Measurements from ENCODE around the gene DIAPH2. TPM values are rescaled to one million over a fixed set of nuclear protein-coding genes. Genes with fewer than 3 reads are reported as not detected.

DIAPH2 gene
- total RNA-seq, 1 donor from 2014 or later: 37.6 TPM

DNA sequence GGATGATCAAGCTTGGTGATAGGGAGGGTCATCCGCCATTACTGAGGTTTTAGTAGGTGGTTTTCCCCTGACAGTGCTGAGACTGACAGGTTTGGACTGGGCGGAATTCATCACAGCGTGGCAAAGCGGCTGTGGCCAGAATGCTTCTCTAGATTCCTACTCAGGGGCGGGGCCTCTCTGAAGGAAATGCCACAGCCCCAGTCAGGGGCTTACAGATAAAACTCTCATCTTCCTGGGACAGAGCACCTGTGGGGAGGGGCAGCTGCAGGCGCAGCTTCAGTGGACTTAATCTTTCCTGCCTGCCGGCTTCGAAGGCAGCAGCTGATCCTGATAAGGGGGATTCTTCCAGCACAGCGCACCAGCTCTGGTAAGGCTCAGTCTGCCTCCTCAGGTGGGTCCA lies 515.8 kb downstream of the DIAPH2 start:
- DNase-seq: no peak

DNA sequence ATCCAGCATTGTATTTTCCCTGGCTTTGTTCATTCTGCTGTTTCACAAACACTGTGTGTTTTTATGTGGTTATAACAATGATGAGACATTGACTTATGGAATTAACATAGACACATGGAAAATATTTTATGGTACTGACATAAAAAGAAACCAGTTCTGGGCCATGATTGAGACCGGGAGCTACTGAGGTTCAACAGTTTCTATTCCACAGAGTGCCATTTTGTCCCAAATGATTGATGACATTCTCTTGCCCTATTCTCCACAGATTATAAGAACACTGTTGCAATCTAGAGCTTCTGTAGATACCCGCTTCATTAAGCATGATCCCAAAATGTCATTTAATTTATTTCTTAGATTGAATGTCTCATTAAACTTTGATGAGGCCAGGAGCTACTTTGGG lies 525.9 kb downstream of the DIAPH2 start:
- no peak for DNase-seq

DNA sequence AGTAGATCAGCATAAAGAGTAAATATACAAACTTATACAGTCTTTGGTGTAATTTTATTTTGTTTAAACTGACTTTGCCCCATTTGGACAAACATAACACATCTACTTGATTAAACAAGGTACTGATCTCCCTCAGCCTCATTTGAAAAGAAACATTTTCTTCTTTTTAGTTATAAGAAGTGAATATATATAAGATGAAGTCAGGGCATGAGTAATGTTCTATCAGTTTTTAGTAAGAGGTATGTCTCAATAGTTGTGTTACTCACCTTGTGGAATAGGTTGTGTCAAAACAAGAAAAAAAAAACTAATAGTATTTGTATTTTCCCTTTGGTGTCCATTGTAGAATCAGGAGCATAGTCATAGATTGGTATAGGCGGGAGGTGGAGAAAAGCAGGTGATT lies 526.4 kb downstream of the DIAPH2 start:
- DNase-seq: no peak

DNA sequence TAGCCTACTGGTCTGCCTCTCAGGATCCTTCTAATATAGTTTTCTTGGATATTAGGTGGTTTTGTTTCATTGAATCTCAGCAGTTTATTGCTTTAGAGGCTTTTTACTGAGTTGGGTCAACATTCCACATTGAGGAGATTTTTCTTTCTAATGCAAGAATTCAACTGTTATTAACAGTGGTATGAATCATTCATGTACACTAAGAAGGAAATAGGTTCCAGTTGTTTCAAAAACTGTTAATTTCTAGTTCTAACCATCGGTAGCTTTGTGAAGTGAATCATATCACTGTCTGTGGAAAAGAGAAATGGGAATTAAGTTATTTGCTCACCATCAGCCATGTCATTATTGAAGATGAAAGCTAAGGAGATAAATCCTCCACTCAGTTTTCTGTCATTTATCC lies 530.5 kb downstream of the DIAPH2 start:
- no peak for DNase-seq

DNA sequence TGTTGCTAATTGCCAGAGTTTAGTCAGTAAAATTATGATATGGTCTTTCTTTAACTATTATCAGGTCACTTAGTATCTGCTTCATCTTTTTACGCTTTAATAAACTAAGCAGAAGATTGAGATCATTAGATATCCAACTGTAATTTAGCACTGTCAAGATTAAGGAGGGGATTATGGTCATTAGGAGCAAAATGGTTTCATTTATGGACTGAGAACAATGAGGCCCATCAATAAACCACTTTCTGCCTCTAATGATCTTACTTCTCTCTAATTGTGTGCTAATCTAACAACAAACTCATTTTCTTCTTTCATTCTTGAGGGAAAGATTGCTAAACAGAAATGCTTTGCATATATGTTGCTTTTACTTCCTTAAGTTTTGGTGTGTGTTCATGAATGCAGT lies 539.5 kb downstream of the DIAPH2 start:
- no peak for DNase-seq

DNA sequence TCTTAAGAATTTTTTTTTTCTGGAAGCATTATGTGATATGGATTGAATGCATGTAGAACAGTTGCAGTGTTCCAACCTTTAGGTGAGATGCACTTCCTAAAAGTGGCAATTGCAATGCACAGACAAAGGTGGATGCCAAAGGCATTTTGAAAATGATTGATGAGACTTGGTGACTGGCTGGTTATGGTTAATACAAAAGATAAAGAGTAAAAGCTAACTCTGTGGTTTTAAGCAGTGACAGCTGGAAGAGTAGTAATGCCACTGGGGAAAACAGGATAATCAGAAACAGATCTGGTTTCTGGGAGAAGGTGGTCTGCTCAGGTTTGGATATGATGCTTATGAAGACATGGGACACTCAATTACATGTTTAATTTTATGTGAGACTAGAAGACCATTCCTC lies 544.7 kb downstream of the DIAPH2 start:
- no peak for DNase-seq

DNA sequence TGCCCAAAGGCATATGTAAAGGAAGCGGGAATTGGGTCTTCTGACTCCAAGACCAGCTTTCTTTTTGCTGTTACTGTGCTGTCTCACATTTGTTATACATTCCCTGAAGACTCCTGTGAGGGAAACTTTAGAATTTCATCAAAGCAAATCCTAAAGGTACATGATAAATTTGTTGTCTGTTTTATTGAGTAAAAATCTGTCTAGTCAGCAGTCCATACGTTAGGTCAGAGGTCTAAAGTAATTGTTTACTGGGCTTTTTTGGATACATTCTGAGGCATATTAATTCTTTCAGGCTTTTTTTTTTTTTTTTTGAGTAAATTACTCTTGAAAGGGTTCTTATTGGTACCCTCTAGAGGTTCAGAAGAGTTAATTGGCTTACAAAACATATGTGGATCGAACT lies 546.3 kb downstream of the DIAPH2 start:
- DNase-seq: no peak

DNA sequence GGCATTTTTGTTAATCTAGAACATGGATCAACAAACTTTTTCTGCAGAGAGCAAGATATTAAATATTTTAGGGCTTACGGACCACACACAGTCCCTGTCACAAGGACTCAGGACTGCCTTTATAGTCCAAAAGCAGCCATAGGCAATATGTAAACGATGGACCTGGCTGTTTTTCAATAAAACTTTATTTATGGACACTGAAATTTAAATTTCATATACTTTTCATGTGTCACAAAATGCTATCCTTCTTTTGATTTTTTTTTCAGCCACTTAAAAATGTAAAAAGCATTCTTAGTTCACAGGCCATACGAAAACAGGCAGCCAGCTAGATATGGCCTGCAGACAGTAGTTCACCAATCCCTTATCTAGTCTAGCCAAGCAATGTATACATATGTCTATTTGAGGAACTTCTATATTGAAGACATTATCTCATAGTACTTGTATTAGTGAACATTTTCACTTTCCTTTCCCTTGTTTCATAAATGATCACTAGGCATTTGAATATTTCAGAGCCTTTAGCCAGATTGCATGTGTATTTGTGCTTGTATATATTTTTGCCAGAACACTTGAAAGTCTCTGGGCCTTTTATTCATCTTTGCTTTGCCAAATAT lies 549.9 kb downstream of the DIAPH2 start:
- DNase-seq: no peak

DNA sequence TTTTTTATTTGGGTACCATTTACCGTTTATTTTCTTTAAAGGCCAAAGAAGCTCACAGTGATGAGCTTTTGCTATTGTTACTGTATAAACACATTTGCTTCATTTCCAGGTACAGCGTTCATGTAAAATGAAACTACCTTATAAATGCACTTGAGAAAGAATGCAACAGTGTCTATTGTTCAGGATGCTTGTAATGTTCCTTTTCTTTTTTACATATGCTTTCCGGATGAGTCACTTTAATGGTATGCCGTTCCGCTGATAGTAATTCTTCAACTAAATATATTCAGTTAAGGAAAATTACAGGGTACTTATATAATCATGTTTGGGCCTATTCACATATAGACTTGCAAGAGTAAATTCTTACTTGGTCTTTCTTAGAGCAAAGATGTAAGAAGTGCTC lies 554.0 kb downstream of the DIAPH2 start:
- DNase-seq: peak; percentile 72

DNA sequence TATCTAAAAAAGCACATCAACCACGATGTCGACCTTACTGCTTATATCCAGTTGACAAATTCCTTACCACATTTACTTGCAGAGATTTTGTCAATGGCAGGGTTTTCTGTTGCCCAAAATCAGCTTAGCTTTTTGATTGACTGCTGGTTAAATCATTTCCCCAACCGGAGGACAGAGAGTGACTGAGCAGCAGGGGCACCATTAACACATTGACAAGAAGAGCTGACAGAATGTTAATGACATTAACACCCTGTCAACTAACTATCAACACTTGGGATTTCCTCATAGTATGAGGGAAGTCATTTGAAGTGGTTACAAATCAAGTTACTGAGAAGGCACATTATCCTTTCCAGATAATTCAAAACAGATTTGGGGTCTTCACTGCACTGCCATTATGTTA lies 567.5 kb downstream of the DIAPH2 start:
- no peak for DNase-seq

DNA sequence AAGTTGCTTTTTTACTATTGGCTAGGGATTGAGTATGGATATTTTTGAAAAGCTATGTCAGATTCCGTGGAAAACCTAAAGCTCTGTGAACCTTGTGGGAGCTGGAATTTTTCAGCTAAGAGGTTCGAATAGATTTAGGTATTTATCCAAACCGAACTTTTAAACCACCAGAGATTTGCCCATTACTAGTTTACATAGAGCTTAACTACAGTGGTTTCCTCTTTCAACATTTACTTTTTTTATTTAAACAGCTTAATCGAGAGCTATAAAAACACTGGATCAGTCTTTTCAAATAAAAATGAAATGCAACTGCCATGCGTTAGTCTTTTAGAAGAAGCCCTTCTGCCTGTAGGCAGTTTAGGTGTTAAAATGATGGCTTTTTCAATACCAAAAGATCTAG lies 576.0 kb downstream of the DIAPH2 start:
- DNase-seq: no peak

DNA sequence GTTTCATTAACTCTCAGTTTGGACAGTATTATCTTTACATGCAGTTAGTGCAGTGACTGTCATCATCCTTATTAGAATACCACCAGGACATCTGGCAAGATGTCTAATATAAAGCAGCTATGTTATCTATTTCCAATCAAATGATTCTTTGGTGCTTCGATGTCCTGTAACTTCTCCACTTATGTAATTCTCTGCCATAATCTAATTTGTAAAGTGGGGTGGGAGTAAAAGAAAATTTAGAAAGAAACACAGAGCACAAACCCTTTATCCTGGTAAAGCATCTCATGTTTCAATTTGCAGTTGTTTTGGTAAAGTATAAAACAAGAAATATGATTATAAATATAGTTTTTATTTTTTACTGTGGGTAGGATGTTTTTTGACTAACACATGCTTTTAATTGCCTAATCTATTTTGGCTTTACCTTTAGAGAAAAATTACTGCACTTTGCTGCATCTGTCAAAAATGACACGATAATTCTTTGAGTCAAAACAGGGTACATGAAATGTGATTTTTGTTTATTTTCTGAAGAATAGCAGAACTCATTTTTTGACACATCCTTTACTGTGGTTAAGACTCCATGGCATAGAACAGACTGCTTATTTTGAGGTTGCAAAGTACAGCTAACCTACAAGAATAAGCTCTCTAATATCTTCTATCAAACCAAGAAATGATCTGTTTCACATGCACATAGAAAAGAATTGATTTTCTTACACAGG lies 581.9 kb downstream of the DIAPH2 start:
- DNase-seq: no peak

DNA sequence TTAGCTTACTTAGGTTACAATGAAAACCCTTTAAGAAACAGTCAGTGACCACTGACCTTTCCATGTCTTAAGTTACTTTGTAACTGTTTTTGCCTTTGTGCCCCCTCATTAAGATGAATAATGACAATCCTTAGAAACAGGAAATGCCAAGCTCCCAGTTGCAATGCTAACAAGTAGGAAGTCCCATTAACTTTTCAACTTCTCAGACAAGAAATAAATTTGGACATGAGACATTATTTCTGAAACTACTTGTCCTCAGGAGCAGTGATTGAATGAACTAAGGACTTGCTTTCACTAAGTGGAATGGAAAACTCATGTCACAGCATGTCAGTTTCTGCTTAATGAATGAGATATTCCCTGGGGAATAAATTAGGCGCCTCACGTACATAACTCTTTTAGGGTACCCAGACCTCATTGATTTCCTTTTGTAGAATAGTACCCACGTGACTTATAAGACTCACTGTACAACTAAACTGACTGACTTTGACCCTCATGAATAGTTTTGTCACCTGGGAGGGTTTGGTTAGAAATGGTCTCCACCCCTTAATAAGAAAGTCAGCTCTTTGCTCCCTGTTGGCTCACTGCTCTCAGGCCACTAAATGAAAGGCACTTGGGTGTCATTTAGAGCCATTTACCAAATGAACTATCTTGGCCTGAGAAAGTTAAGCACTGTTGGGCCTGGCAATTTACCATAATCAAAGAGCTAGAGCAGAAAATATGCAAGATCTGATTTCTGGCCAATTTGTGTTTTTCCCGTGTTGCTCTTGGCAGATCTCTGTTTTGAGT lies 582.9 kb downstream of the DIAPH2 start:
- DNase-seq: peak; percentile 21

DNA sequence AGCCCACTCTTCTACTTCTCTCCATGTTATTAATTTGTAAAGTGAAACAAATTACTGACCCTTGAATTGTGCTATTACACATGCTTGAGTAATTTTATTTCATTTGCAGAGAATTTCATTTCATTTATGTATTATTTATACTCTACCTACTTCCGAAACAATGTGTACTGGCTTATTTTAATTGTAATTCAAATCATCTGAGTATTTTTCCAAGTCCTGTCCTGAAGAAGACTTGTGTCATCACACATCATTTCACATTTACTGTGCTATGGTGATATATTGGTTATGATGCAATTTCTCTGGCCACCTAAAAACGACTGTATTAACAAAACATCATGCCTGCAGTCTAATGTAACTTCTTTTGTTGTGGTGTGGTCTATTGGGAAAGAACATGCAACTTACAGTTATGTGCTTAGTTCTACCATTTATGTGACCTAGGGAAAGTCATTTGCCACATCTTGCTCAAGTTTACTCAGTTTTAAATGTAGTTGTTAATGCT lies 583.6 kb downstream of the DIAPH2 start:
- DNase-seq: no peak

DNA sequence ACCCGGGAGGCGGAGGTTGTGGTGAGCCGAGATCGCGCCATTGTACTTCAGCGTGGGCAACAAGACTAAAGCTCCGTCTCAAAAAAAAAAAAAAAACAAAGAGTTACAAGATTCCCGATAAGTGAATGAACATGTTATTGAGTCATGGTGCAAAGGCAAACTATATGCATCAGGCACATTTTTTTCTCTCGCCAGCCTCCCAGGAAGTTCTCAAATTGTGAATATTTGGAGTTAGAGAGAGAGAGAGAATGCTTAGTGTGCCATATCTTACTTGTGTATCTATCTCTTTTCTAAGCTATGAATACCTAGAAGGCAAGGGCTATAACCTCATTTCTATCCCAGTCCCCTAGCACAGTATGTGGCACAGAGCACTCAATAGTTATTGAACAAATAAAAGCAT lies 599.9 kb downstream of the DIAPH2 start:
- DNase-seq: no peak

DNA sequence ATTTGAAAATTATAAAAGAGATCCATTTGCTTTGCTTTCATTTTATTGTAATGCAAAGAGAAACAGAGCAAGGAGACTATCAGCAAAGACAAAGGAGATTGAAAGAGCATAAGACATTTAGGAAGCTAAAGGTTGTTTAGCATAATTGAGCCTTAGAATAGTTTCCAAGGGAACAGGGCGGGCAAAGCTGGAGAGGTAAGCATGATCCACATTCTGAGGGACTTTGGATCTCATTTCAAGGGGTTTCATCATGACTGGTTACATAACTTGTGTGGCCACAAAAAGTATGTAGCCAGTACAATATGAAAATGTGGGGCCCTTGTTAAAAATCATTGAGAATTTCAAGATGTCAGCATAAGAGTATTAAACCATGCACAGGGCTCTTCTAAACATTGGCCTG lies 605.6 kb downstream of the DIAPH2 start:
- no peak for DNase-seq

DNA sequence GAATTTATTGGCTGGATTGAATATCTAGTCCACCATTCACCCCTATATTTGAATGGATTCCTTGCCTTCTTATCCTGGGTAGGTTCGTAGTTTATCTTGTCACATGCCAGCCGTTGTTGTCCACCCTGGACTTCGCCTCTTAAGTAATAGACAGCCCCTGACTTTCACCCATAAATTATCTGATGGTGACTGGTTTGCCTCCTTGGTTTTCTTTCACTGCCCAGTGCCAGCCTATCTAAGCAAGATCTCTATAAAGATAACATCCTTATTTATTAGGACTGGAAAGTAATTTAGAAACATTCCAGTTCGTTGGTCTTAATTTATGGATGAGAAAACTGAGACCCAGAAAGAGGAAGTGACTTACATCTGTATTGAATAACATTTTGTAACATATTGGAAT lies 609.4 kb downstream of the DIAPH2 start:
- no peak for DNase-seq

DNA sequence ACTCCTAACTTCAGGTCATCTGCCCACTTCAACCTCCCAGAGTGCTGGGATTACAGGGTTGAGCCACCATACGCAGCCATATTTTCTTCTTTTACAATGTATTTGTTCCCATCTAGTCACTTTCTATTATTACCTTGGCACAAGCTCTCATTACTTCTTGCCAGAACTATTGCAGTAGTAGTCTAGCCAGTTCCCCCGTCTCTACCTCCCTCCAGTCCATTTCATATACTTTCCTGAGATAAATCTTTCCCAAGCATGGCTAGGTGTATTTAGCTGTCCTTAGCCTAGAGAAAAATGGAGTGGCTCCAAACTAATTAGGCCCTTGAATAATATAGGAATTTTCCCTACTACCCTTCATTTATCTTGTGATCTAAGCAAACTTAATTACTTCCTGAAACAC lies 611.3 kb downstream of the DIAPH2 start:
- no peak for DNase-seq

DNA sequence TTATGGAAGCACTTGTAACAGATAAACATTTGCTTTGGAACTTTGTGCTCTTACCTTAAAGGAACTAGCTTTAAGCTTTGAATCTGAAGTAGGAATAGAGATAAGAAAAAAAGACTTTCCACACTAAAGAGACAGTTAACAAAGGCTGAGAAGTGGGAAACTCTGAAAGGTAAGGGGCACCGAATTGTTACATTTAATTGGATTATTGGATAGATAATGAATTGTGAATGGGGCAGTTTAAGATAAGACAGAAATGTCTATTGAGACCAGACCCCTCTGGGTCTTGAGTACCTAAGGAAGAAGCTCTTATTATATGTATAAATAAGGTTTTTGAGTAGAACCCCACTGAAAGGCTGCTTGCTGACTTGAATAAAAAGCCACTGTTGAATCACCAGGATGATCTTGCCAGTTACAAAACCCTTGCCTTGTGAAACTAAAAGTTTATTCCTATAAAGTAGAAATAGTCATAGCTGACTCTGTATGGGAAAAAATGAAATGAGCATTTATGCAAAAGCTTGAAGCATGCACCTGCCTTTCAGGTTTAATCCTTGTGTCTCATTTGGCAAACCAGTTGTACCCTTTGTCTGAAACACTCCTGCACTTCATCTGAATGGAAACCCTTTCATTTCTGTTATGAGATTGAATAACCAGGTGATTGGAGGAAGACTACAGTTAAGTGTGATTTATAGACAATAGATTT lies 622.3 kb downstream of the DIAPH2 start:
- DNase-seq: no peak

DNA sequence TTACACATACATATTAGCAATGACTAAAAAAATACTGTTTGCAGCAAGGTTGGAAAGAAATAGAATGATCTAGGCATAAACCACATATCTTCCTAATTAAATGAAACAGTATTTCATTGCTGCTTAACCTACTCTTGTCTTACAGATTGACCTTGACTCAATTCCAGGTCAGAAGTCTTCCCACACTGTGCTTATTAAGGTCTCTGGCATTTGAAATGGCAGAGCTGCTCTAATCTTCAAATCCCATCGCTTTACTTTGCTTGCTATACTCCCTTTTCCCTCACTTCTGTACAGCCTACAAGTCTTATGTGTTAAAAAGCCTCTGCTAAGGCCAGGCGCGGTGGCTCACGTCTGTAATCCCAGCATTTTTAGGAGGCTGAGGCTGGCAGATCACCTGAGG lies 623.5 kb downstream of the DIAPH2 start:
- no peak for DNase-seq

DNA sequence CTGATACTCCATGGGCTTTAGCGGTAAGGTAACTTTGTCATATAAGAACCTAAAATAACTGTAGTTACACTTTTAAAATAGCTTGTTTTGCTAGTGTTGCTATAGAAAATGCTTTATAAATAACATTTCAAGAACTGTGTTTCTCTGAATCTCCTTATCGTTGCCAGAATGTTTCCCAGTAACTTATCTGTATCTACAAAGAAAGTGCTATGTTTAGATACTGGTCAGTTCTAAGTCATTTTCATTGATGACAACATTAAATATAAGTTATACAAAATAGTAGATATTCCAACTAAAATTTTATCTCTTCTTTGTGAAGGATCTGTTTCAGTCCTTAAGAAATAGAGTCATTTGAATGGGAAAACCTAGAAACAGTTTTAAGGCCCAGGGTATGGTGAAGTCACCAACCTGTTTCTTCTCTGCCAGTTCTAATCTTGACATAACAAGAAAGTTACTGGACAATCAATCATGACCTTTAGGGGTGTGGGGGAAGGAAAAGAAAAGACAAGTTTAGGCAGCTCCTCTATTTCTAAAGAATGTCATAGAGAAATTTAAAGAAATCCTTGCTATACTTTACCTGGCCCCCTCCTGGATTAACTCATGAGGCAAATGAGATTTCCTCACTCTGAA lies 625.0 kb downstream of the DIAPH2 start:
- DNase-seq: no peak

DNA sequence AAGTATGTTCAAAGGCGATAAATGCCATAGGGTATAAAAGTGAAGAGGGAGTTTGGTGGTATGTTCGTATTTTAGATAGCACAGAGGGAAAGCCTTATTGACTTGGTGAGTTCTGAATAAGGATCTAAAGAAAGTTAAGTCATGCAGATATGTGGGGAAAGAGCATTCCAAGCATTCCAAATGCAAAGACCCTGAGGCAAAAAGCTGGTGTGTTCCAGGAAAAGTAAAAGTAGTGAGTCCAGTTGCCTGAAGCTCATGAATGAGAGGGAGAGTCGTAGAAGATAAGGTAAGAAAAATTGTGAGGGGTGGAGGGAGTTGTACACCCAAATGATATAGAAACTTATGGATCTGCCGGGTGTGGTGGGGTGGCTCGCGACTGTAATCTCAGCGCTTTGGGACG lies 625.7 kb downstream of the DIAPH2 start:
- DNase-seq: no peak
